Esophagus mucosa (tissue), 1 donor: ENCODE results near the gene SPOCK1. TPM values are rescaled to one million over a fixed set of nuclear protein-coding genes. Genes with fewer than 3 reads are reported as not detected.

Source experiments
- ATAC-seq: fragments of 200-7000 bp; cut with Tn5 transposase; one replicate; pipeline ENCODE4 v1.9.1; 2020
- total RNA-seq: library from RNA; stranded (reverse); gene quantifications from one replicate; pipeline ENCODE4 v1.2.4, GENCODE V29; 2023
- donor health status: DM: yes; HTN: yes; CAD: no.

The SPOCK1 gene
- total RNA-seq, 1 donor from 2014 or later, result 0.48 TPM

DNA sequence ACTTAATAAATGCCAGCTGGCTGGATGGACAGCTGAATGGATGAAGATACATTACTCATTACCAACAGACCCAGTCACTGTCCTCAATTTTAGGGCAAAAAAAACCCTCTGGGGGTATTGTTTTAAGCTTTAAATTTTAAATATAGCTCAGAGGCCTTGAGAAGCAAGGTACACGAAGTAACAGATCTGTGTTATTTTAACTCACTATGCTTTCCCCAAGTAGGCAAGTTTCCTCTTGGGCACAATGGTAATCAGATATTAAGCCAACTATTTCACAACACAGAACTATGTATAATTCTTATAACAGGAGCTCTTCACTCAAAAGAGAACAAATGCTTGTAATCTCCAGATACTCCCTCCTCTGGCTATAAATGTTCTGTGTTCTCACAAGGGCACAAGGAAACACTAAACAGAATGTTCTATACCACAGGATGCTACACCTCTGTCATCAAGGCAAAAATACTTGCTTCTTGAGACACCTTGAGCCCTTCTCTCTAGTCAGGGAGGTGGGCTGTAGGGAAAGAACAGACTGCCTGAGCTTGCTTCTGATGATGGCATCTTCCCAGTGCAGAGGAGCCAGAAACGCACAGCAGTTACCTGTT is 443.8 kb downstream of the SPOCK1 start:
- ATAC-seq, result peak; percentile 31

DNA sequence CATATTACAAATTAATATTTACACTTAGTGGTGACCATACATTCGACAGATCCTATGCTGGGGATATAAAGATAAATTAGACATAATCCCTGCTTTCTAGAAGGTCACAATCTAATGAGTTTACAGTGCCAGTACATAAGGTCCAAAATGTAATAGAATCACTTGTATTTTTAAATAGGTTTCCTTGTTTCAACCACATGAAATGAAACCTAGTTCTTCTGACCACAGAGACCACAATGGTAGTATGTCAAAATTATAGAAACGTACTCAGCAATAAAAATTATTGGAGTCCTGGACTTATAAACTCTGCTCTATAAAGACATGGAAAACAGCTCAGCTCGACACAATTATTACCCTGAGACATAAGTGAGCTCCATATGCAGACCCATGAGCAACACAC is 444.3 kb downstream of the SPOCK1 start:
- no peak for ATAC-seq

DNA sequence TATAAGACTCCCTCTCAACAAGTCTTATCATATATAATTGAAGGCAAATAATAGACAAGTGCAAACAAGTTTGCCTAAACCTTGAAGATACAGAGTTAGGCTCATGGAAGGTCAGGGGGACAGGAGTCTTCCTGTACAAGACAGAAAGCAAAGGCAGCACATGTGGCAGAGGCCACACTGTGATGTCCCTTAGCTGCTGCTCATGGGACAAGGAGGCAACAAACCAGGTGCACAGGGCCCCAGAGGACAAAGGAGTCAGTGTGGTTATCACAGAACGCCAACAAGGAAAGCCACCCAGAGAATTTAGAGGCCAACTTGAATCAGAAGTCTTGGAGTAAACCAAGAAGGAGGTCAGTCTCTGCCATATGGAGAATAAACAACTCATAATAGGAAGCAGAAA is 444.8 kb downstream of the SPOCK1 start:
- ATAC-seq, result no peak

GRCh38 chr5:137051161-137051560 is 448.0 kb downstream of the SPOCK1 start:
- peak; percentile 51 for ATAC-seq

DNA sequence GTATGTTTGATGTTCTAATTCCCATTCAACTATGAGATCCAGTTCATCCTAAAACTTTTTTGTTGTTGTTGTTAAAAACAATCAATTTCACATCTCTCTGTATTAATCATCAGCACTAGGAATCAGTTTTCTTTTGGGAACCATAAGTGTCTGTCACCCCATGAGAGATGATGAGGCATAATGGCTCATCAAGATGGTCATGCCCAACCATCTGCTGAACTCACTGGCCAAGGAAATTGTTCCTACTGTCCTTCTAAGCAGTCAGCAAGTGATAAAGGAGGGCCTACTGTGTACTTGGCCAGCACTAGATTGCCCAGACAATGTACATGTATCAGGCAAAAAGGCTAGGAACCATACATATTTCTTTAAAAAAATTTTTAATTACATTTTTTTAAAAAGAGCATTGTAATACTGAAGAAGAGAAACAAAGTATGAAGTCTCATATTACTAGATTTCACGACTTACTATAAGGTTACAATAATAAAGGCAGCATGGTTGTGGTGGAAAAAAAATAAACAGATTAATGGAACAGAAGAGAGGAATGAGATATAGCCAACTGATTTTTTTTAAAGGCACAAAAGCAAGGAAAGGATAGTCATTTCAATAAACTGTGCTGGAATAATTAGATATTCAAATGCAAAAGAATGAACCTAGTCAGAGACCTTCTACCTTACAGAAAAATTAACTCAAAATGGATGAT is 458.3 kb downstream of the SPOCK1 start:
- ATAC-seq, result no peak

DNA sequence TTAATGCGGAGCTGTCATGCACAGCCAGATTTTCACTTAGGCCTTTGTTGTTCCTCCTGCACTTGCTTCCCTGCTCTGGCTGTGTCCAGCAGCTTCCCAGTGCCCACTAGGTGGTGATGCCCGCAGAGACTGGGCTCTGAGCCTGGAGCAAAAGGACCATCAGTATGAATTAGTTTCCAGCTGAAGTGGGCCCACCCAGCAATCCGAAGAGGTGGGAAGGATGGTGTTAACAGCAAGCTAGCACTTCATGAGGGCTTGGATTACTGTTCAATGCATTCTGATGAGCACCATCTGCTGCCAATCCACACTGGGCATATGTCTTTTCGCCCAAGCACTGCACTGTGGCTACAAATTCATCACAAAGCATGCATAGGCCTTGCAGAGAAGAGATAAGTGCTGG is 459.1 kb downstream of the SPOCK1 start:
- no peak for ATAC-seq

GRCh38 chr5:137037848-137038247 is 461.3 kb downstream of the SPOCK1 start:
- ATAC-seq, result no peak

GRCh38 chr5:137036640-137037039 is 462.5 kb downstream of the SPOCK1 start:
- ATAC-seq, result no peak

DNA sequence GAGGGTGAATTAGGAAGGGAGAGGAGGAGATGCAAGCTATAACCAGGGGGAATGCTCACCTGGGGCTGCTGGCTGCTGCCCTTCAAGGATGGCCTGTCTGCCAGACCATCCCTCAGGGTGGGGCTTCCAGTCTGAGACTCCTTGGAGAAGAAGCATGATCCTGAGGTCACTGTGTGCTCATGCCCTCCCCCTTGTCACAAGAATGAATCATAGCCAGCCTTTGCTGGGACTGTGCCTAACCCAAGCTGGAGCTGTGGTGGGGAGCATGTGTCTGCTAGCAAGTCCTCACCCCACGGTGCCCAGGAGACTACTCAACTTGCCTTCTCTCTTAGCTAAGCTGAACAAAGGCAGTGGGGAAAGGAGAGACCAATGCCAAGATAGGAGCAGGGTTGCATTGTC is 463.6 kb downstream of the SPOCK1 start:
- ATAC-seq, result no peak

DNA sequence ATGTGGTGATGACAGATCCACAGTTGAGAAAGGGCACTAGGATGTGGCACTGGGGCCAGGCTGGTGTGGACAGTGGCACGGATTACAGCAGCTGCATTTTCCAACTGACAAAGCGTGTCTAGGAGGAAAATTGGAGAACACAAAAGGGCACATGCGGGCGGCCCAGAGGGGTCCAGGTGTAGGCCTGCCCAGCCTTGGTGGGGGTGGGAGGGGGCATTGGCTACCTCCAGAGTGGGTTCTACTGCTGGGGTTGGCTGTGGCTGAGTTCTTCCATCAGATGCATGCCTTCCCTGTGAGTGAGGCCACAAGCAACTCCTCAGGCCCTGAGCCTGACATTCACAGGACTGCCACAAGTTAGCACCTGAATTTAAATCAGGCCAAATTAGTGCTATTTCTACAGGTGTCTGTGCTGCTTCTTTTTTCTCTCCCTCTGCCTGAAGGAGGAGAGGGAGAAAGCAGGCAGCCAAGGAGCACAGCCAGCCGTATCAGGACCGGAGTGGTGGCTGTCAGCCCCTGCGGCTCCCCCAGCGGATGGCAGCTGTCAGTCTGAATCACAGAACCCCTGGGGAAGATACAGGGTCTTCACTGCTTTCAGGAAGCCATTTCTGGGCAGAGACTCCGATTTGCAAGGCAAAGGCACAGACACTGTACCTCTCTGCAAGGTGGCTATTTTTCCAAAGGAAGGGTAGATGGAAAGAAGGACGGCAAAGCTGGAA is 464.2 kb downstream of the SPOCK1 start:
- no peak for ATAC-seq

GRCh38 chr5:137034213-137034612 is 464.9 kb downstream of the SPOCK1 start:
- no peak for ATAC-seq

GRCh38 chr5:137032929-137033328 is 466.2 kb downstream of the SPOCK1 start:
- ATAC-seq, result no peak

GRCh38 chr5:137027758-137028157 is 471.4 kb downstream of the SPOCK1 start:
- ATAC-seq, result no peak

GRCh38 chr5:137026296-137026695 is 472.8 kb downstream of the SPOCK1 start:
- ATAC-seq, result no peak

GRCh38 chr5:137024044-137024443 is 475.1 kb downstream of the SPOCK1 start:
- no peak for ATAC-seq

- ATAC-seq, result no peak
Observed at GRCh38 chr5:137023371-137023770, 475.8 kb downstream of the SPOCK1 start.

GRCh38 chr5:137022725-137023124 is 476.4 kb downstream of the SPOCK1 start:
- ATAC-seq, result no peak

DNA sequence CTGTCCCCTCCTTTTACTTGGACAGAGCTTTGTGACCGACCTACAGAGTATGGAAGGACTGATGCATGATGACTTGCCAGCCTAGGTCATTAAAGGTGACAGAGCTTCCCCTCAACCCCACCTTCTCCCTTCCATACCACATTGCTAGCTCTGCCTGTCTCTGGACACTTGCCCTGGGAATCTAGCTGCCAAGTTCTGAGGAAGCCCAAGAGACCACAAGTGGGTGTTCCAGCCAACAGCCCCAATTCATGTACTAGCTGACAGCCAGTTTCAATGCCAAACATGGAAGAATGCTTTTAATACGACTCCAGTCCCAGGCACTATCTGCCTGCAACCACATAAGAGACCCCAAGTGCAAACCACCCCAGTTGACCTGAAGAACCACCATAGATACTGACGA is 477.1 kb downstream of the SPOCK1 start:
- ATAC-seq, result no peak

DNA sequence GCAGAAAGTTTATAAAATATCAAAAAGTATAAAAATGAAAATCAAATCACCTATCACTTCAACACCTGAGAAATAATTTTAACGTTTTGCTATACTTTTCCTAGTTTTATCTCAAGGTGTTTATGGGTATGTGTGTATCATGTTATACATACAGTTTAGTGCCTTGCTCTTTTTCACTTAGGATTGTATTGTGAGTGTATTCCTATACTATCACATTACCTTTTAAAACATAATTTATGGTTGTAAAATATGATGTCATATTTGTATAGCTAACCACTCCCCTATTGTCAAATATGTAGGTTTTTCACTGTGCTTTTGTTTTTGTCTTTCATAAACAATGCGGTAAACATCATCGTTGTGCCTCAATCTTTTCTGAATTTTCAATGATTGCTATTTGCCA is 479.9 kb downstream of the SPOCK1 start:
- ATAC-seq, result no peak

- no peak for ATAC-seq
Observed at GRCh38 chr5:137016783-137017324, 482.3 kb downstream of the SPOCK1 start.

DNA sequence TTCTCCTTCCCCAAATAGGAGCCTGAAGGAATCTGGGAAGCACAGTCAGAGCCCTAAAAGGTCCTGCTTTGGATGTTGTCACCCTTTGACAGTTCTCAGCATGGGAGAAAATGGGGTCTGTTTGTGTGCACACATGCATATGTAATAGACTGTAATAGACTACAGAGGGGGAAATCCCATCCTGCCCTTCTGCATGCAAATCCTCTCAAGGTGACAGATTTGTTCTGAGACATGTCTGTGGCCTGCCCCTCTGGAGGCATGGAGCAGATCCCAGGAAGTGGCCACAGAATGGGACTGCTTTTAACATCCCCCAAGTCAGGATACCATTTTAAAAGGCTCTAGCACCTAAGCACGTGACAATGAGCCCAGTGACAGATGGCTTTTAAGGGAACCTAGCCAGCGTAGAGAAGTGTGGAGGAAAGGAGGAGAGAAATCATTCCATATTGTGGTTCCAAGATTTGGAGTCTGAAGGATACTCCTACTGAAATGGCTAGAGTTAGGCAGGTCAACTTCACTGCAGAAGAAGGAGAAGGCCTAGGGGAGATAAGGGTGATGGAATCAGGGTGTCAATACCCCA is 483.5 kb downstream of the SPOCK1 start:
- ATAC-seq, result no peak

- no peak for ATAC-seq
Observed at GRCh38 chr5:137014731-137015130, 484.4 kb downstream of the SPOCK1 start.

- ATAC-seq, result no peak
Observed at GRCh38 chr5:137010226-137010625, 488.9 kb downstream of the SPOCK1 start.
